ENCODE data around the gene MEST. TPM values are rescaled to one million over a fixed set of nuclear protein-coding genes. Genes with fewer than 3 reads are reported as not detected.
"Not testable (repeated sequence)": the region's sequence is repeated elsewhere in the genome, so short reads cannot be mapped to it uniquely, and the experiment has no call there.

The MEST gene
- total RNA-seq, 1 donor from 2014 or later = 5.3 TPM

- not testable (repeated sequence) for DNase-seq (ENCODE audit: low read depth, low spot score)
Observed at GRCh38 chr7:130523519-130524125, 31.7 kb downstream of the MEST start.

GRCh38 chr7:130524628-130525027, 32.7 kb downstream of the MEST start:
- DNase-seq (ENCODE audit: low read depth, low spot score) = no peak

- not testable (repeated sequence) for DNase-seq (ENCODE audit: low read depth, low spot score)
Observed at GRCh38 chr7:130527752-130528355, 36.0 kb downstream of the MEST start.

- DNase-seq (ENCODE audit: low read depth, low spot score) = no peak
Observed at GRCh38 chr7:130529417-130529816, 37.5 kb downstream of the MEST start.

GRCh38 chr7:130537894-130538293, 46.0 kb downstream of the MEST start:
- DNase-seq (ENCODE audit: low read depth, low spot score) = not testable (repeated sequence)

GRCh38 chr7:130541287-130541686, 49.4 kb downstream of the MEST start:
- DNase-seq (ENCODE audit: low read depth, low spot score) = not testable (repeated sequence)

GRCh38 chr7:130542297-130542696, 50.4 kb downstream of the MEST start:
- DNase-seq (ENCODE audit: low read depth, low spot score) = not testable (repeated sequence)

GRCh38 chr7:130543487-130544010, 51.7 kb downstream of the MEST start:
- no peak for DNase-seq (ENCODE audit: low read depth, low spot score)

- DNase-seq (ENCODE audit: low read depth, low spot score) = no peak
Observed at GRCh38 chr7:130544356-130544755, 52.5 kb downstream of the MEST start.

GRCh38 chr7:130553398-130554029, 61.6 kb downstream of the MEST start:
- no peak for DNase-seq (ENCODE audit: low read depth, low spot score)

- DNase-seq (ENCODE audit: low read depth, low spot score) = no peak
Observed at GRCh38 chr7:130554481-130554880, 62.6 kb downstream of the MEST start.

Other genes starting within 250 kb of the MEST start
- gene CPA2, start 225.2 kb upstream of the MEST start, total RNA-seq = not detected in 2 replicates
- 0.39 and 0.59 TPM in 2 replicates for gene CPA4, start 198.9 kb upstream of the MEST start, total RNA-seq
- gene CPA5, start 147.3 kb upstream of the MEST start, total RNA-seq = not detected in 2 replicates
- gene CPA1, start 111.6 kb upstream of the MEST start, total RNA-seq = not detected in 2 replicates
- gene CEP41, start 51.1 kb upstream of the MEST start, total RNA-seq = 6.3 and 17.3 TPM in 2 replicates
- gene COPG2, start 176.7 kb downstream of the MEST start, total RNA-seq = 12.4 and 22.2 TPM in 2 replicates
- gene TSGA13, start 194.5 kb downstream of the MEST start, total RNA-seq = not detected in 2 replicates
- not detected in 2 replicates for gene KLF14, start 242.1 kb downstream of the MEST start, total RNA-seq